Activated CD8-positive, alpha-beta memory T cell treated with anti-CD3 and anti-CD28 coated beads for 24 hours (primary cell): Measurements from ENCODE around the gene COG2.
"Not testable (repeated sequence)": the region's sequence is repeated elsewhere in the genome, so short reads cannot be mapped to it uniquely, and the experiment has no call there.

Experiments used
- DNase-seq: peaks from one replicate; pipeline ENCODE4 v3.0.0-alpha.2; 2020

The COG2 gene

DNA sequence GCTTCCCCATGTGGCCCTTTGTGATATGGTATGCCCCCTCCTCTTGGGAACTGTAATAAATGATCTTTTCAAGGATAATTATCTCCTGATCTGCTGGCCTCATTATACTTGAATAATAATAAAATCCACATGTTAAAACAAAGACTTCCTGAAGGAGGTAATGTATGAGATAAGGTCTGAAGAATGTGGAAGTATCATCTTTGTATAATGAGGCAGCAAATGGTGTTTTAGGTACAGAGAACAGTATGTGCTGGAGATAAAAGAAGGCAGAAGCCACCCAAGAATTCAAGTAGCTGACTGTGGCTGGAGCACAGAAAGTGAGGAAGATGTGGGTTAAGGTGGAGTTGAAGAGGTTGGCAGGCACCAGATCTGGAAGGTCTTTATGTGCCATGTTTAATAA, 12.8 kb upstream of the COG2 start:
- no peak for DNase-seq

DNA sequence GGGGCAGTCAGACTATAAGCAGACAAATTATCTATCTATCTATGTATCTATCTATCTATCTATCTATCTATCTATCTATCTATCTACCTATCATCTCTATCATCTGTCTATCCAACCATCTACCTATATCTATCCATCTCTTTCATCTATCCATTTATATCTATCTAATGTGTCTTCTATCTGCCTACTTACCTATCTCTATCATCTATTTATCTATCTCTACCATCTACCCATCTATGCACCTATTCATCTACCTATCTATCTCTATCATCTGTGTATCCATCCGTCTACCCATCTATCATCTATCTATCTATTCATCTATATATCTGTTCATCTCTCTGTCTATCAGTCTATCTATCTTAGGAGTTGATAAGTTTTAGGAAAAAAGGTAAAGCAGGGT, 10.8 kb upstream of the COG2 start:
- no peak for DNase-seq

DNA sequence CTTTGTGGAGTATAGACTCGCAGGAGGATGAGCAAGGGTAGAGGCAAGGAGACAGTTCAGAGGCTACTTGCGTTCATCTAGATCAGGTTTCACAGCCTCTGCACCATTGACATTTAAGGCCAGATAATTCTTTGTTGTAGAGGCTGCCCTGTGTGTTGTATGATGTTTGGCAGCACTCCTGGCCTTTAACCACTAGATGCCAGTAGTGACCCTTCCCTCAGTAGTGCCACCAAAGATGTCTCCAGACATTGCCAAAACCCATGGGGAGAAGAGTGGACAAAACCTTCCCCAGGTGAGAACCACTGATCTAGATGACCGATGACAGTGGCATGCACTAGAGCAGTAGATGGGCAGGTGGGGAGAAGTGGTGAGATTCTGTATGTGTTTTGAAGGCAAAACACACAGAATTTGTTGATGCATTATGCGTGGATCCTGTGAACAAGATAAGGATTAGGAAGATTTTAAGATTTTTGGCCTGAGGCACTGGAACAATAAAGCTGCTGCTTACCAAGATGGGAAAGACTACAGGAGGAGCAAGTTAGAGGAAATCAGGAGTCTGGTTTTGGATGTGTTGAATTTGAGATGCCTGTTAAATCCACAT, 9.9 kb upstream of the COG2 start:
- DNase-seq = no peak

DNA sequence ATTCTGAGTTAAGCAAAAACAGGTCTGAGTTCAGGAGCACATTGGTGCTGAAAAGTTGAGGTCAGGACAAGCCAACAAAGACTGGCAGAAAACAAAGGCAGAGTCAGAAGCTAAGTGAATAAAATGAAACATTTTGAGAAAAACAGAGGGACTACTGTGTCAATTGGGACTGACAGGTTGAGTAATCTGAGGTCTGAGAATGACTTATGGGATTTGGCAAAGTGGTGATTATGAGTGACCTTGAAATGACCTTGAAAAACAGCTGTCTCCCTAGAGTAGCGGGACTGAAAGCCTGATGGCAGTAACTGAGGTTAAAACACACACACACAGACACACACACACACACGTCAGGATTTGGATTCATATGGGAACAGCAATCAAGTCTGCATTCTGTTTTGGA, 8.8 kb upstream of the COG2 start:
- DNase-seq = no peak

GRCh38 chr1:230634384-230634783, 7.9 kb upstream of the COG2 start:
- no peak for DNase-seq

GRCh38 chr1:230636575-230637148, 5.6 kb upstream of the COG2 start:
- DNase-seq = no peak

DNA sequence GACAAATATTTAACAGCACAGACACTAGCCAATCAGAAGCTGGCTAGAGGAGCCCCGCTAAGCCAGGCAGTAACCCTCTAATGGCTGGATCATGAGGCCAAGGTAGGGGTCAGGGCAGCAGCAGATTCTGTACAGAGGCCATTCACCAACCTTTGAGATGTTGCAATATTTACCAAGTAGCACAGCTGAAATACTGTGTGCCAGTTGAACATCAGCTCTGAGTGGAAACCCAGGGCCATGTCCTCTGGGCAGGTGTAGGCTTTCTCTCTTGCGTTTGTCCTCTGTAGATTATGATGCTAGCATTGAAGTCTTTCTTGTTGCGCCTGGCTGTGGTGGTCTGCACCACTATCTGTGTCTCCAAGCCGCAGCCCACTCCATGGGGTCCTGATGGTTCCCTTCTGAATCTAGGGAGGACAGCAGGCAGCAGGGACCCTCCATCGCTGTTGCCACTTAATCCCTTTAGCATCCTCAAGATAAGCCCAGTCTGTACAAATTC, 2.5 kb upstream of the COG2 start:
- DNase-seq = no peak

GRCh38 chr1:230641346-230641745, 935 bp upstream of the COG2 start:
- DNase-seq = no peak

- DNase-seq = no peak
Measured at GRCh38 chr1:230641900-230642262, 400 bp upstream of the COG2 start.

DNA sequence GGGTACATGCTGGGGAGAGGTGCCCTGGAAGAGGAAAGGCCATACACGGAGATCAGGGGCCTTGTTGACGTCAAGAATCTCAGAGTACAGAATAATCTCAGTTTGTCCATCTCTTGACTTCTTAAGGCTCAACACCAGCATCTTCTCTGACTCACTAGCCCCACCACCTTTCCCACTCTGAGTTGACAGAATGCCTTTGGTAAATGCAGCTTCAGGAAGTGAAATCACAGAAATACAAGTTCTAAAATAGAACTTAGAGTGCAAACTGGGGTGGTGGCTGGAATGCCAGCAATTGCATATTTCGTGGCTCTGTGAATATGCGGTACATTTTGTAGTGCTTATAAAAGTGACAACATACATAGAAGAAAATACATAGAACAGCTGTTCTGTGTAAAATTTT, 1.6 kb downstream of the COG2 start:
- no peak for DNase-seq

DNA sequence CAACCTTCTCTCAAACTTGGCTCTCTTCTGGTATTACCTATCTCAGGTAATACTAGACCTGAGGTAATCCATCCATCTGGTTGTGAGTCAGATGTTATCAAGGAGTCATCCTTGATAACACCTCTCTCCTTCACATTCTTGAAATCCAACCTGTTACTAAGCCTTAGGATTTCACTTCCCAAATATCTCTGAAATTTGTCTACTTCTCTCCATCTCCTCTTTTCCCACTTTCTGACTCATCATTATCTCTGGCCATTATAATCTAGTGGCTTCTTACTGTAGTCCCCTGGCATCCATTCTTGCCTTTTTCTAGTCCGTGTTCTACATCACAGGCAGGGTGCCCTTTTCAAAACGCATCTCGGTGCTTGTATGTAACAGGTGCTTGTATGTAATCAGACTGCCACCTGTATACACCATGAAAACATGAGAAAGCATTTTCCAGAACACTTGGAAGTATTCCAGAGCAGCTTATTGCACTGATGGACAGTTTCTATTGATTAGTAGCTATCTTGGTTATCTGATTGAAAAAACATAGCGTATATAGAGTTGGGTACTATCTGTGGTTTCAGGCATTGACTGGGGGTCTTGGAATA, 4.5 kb downstream of the COG2 start:
- no peak for DNase-seq

GRCh38 chr1:230647321-230647720, 5.0 kb downstream of the COG2 start:
- DNase-seq = no peak

GRCh38 chr1:230648114-230648513, 5.8 kb downstream of the COG2 start:
- no peak for DNase-seq

GRCh38 chr1:230650300-230650699, 8.0 kb downstream of the COG2 start:
- no peak for DNase-seq

GRCh38 chr1:230651235-230651634, 9.0 kb downstream of the COG2 start:
- DNase-seq = no peak

DNA sequence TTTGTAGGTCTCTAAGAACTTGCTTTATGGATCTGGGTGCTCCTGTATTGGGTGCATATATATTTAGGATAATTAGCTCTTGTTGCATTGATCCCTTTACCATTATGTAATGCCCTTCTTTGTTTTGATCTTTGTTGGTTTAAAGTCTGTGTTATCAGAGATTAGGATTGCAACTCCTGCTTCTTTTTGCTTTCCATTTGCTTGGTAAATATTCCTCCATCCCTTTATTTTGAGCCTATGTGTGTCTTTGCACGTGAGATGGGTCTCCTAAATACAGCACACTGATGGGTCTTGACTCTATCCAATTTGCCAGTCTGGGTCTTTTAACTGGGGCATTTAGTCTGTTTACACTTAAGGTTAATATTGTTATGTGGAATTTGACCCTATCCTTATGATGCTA, 14.4 kb downstream of the COG2 start:
- not testable (repeated sequence) for DNase-seq

GRCh38 chr1:230658103-230658502, 15.8 kb downstream of the COG2 start:
- not testable (repeated sequence) for DNase-seq

DNA sequence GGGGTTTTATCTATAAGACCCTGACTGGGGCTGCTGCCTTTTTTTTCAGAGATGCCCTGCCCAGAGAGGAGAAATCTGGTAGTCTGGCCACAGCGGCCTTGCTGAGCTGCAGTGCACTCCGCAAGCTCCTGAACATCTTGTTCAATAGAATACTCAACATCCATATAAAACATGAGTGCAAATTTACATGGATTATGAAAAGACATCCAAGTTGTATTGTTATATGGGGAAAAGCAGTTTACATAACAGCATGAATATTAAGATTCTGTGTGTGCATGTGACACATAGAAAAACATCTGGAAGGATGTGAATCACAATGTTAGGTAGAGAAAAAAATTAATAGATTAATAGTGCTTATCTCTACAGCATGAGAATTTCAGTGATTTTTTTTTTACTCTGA, 16.4 kb downstream of the COG2 start:
- no peak for DNase-seq

DNA sequence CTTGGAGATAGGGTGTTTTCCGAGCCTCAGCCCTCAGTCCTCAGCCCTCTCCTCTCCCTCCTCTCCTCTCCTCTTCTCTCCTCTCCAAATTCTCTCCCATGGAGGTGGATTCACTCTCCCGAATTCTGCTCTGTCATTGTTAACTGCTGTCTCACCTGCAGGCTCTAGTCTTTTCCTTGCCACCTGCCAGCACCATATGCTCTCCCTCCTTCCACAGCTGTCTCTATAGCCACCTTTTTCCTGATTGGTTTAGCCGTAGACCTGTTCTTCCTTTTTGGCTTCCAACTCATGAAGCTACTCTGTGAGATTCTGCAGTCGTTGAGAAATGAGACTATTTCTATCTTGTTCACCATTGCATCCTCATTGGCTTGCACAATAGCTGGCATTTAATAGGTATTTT, 19.7 kb downstream of the COG2 start:
- no peak for DNase-seq

DNA sequence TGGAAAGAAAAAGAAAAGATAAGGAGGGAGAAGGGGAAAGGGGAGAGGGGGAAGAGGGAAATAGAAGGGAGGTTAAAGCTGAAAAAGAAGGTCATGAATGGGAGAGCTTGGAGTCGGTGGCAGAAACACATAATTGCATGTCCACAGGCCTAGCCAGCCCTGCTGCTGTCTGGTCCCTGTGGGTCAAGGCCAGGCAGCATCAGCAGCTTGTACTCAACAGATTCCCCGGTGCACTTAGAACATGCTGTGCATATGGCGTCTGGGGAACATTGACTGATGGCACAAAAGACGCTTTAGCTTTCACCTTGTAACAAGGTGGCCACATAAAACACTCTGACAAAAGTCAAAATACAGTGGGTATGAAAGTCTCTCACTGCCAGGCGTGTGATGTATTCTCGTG, 25.9 kb downstream of the COG2 start:
- DNase-seq = no peak

DNA sequence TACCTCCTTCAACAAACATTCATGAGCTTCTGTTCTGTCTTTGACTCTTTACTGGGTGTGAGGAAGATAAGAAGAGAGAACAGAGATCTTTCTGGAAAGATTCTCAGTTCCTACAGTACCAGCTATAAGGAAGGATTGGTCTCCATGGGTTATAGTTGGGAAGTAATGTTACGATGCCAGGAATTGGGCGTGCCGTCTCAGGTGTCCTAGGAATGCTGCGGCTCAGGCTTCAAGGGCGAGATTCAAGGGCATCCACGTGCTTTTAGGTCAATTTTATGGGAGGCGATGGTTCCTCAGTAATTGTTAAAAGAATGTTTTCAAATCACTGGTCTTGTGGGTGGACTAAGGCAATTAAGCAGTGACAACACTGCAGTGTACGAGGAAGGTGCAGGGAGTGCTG, 27.3 kb downstream of the COG2 start:
- no peak for DNase-seq

GRCh38 chr1:230674581-230674980, 32.3 kb downstream of the COG2 start:
- DNase-seq = no peak

GRCh38 chr1:230677200-230677599, 34.9 kb downstream of the COG2 start:
- no peak for DNase-seq

- no peak for DNase-seq
Measured at GRCh38 chr1:230679192-230679591, 36.9 kb downstream of the COG2 start.

GRCh38 chr1:230679825-230680224, 37.5 kb downstream of the COG2 start:
- DNase-seq = no peak
